Measurements from ENCODE around the gene PKP1. TPM values are rescaled to one million over a fixed set of nuclear protein-coding genes. Genes with fewer than 3 reads are reported as not detected.

The PKP1 gene
- total RNA-seq, 1 experiment from 2014 or later, result 0.94 TPM

- Histone ChIP-seq H3K9me2 (ENCODE audit: insufficient read depth) (no peaks in the 10 kb centered on the region), H3F3A (ENCODE audit: insufficient read depth, low read depth) (no peaks in the 10 kb centered on the region), H3K4me3 (no peak overlapping the region), H3K27me3 (ENCODE audit: insufficient read depth, low read depth) (no peaks in the 10 kb centered on the region), H3K27ac (no peak overlapping the region), H3K36me3 (ENCODE audit: low read depth) (no peaks in the 10 kb centered on the region), H4K20me1 (ENCODE audit: insufficient read depth) (no peaks in the 10 kb centered on the region), H2AFZ (no peak overlapping the region), H3K9me3 (ENCODE audit: insufficient read depth, low read depth) (no peaks in the 10 kb centered on the region), H3K4me1 (replicated peaks; ENCODE audit: insufficient read depth) (no peaks in the 10 kb centered on the region), H3K79me2 (ENCODE audit: low read depth) (no peaks in the 10 kb centered on the region), H3K4me2 (no peak overlapping the region)
- BruUV-seq (replicated peaks), result no TSS peak
- ChIA-PET POLR2A (ENCODE audit: unreplicated experiment) (no interaction called here), CTCF (interaction anchor here (0.5 to 0.6 kb wide), 2 partner anchors 21 to 25 kb away, joined by 3 read pairs; no protein-coding TSS in a partner anchor)
- intact Hi-C loops (cut with micrococcal nuclease; ENCODE audit: unreplicated experiment), result no loop called here
- no peak for TF ChIP-seq CTCF (conservative IDR thresholded peaks at IDR 0.05)
- DNase-seq, result no peak
Measured at GRCh38 chr1:201251411-201251810, 31.9 kb upstream of the PKP1 start.

DNA sequence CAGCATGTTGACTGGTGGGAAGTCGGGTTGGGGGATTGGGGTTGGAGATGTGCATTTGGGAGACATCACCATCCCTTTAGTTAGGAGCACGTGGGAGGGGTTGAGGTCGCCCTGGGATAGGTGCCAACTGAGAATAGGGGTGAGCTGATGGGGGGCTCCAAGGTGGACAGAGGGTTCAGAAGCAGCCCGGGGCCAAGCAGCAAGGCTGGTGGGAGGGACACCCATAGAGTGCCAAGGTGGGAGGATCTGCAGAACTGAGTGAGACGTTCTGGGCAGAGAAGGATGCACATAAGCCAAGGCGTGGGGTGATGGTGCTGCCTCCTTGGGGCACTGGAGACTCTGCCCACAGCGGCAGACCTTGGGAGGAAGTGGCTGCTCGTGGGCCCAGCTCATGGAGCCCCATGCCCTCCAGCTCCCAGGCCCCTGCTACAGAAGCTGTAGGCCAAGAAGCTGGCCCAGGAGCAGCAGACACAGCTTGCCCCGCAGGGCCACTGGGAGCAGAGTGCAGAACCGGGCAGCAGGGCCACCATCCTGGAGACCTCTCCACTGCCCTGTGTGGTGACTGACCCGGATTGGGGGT, 31.4 kb upstream of the PKP1 start:
- BruUV-seq (replicated peaks), result no TSS peak
- TF ChIP-seq CTCF (conservative IDR thresholded peaks at IDR 0.05) (no peak), EZH2 (IDR thresholded peaks at IDR 0.05; ENCODE audit: low read depth) (no peak)
- Histone ChIP-seq H3K27me3 (ENCODE audit: insufficient read depth, low read depth) (no peaks in the 10 kb centered on the region), H3K4me2 (no peak overlapping the region), H3K9me2 (ENCODE audit: insufficient read depth) (no peaks in the 10 kb centered on the region), H3K79me2 (ENCODE audit: low read depth) (no peaks in the 10 kb centered on the region), H3F3A (ENCODE audit: insufficient read depth, low read depth) (no peaks in the 10 kb centered on the region), H3K9me3 (ENCODE audit: insufficient read depth, low read depth) (no peaks in the 10 kb centered on the region), H3K4me3 (no peak overlapping the region), H3K4me1 (replicated peaks; ENCODE audit: insufficient read depth) (no peaks in the 10 kb centered on the region), H3K36me3 (ENCODE audit: low read depth) (no peaks in the 10 kb centered on the region), H3K27ac (no peak overlapping the region), H4K20me1 (ENCODE audit: insufficient read depth) (no peaks in the 10 kb centered on the region), H2AFZ (no peak overlapping the region)
- POLR2A ChIA-PET (ENCODE audit: unreplicated experiment), result no interaction called here
- intact Hi-C loops (cut with micrococcal nuclease; ENCODE audit: unreplicated experiment), result no loop called here
- CTCF ChIA-PET, result interaction anchor here (0.6 kb wide), 1 partner anchor 20 kb away, joined by 3 read pairs; no protein-coding TSS in a partner anchor
- DNase-seq, result no peak

DNA sequence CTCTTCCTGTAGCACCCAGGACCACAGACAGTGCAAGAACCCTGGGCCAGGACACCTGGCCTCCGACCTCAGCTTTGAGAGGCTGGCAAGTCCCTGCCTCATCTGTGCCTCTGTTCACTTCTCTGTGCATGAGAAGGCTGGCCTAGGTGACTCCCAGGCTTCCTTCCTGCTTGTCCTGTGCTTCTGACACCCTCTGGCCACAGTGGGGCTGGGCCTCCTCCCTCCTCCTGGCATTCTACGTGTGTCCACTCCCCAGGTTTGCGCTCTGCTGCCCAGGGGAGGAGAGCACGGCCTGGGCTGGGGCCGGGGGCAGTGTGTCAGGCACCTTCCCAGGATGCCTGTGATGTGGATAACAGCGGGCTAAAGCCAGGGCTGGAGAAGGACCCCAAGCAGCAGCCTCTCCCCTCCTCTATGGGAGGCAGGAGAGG, 30.3 kb upstream of the PKP1 start:
- ChIA-PET CTCF (no interaction called here), POLR2A (ENCODE audit: unreplicated experiment) (no interaction called here)
- BruUV-seq (replicated peaks), result no TSS peak
- Histone ChIP-seq H4K20me1 (ENCODE audit: insufficient read depth) (no peaks in the 10 kb centered on the region), H3K36me3 (ENCODE audit: low read depth) (no peaks in the 10 kb centered on the region), H3K9me2 (ENCODE audit: insufficient read depth) (no peaks in the 10 kb centered on the region), H3K27me3 (ENCODE audit: insufficient read depth, low read depth) (no peaks in the 10 kb centered on the region), H3K4me1 (replicated peaks; ENCODE audit: insufficient read depth) (no peaks in the 10 kb centered on the region), H3K4me2 (no peak overlapping the region), H2AFZ (no peak overlapping the region), H3K9me3 (ENCODE audit: insufficient read depth, low read depth) (no peaks in the 10 kb centered on the region), H3K79me2 (ENCODE audit: low read depth) (no peaks in the 10 kb centered on the region), H3K27ac (no peak overlapping the region), H3K4me3 (no peak overlapping the region), H3F3A (ENCODE audit: insufficient read depth, low read depth) (no peaks in the 10 kb centered on the region)
- no peak for TF ChIP-seq CTCF (conservative IDR thresholded peaks at IDR 0.05)
- TF ChIP-seq EZH2 (IDR thresholded peaks at IDR 0.05; ENCODE audit: low read depth), result no peak
- DNase-seq, result no peak
- intact Hi-C loops (cut with micrococcal nuclease; ENCODE audit: unreplicated experiment), result no loop called here
